Suprapubic skin (tissue), 4 donors: ENCODE results near the gene SEC24D.

Experiments used
- CTCF ChIP-seq, 2 donors: fragments of 200-600 bp in 1 of 2; fragments of 450-650 bp in 1 of 2; sonication (generic) in 1 of 2; IDR thresholded peaks; one replicate each; pipeline ENCODE4 v1.5.1; 2016 to 2019; ENCODE audit warnings: antibody characterized with exemption in 2 of 2, mild to moderate bottlenecking in 1 of 2, moderate library complexity in 1 of 2
- EP300 ChIP-seq: sonication (generic); formaldehyde crosslinking; IDR thresholded peaks from one replicate; pipeline ENCODE4 v1.6.1; 2017; ENCODE audit warnings: antibody characterized with exemption
- POLR2A ChIP-seq, 2 donors: fragments of 450-650 bp; IDR thresholded peaks; one replicate each; pipeline ENCODE4 v1.6.1; 2017; ENCODE audit warnings: antibody characterized with exemption in 2 of 2, mild to moderate bottlenecking in 2 of 2, moderate library complexity in 2 of 2
- POLR2AphosphoS5 ChIP-seq, 3 donors: sonication (generic); formaldehyde crosslinking; IDR thresholded peaks; one replicate each; pipeline ENCODE4 v1.6.1; 2017; ENCODE audit warnings: antibody characterized with exemption in 3 of 3

- TF ChIP-seq CTCF (IDR thresholded peaks at IDR 0.05): no peak
- no peak for TF ChIP-seq POLR2A (IDR thresholded peaks at IDR 0.05)
- TF ChIP-seq POLR2AphosphoS5 (IDR thresholded peaks at IDR 0.05): no peak
- no peak for TF ChIP-seq EP300
Measured at GRCh38 chr4:118760493-118760892, 75.4 kb downstream of the SEC24D start.
